NCI-H345 treated with DMSO at 0.1 percent for 48 hours (cell line): ENCODE results near the gene ZNF213.

Experiments
- DNase-seq: peaks from one replicate; lab custom pipeline; 2025; ENCODE audit not compliant: unreplicated experiment; lab: John Stamatoyannopoulos, UW

Gene ZNF213

GRCh38 chr16:3190949-3191353, 56.1 kb downstream of the ZNF213 start:
- no peak for DNase-seq
